ENCODE data around the gene ZNF580. TPM values are rescaled to one million over a fixed set of nuclear protein-coding genes. Genes with fewer than 3 reads are reported as not detected.

Gene ZNF580
- polyA plus RNA-seq, 3 donors from 2014 or later: 9.6 to 27.8 (median 13.8) TPM

- H3K27me3 Mint-ChIP-seq (ENCODE audit: low read depth in 3 of 3): no peaks in the 10 kb centered on the region
- DNase-seq: no peak
- no peaks in the 10 kb centered on the region for H3K36me3 Mint-ChIP-seq
- H3K9me3 Mint-ChIP-seq: no peaks in the 10 kb centered on the region
- H3K4me1 Mint-ChIP-seq: peaks cover 11 to 13% of the 10 kb centered on the region in 2 donors
- H3K27ac Mint-ChIP-seq: peak overlapping the region in 1 of 6 donors; percentile 74
- no peak overlapping the region for H3K4me3 Mint-ChIP-seq
Measured at GRCh38 chr19:55687281-55688201, 46.7 kb downstream of the ZNF580 start.

- peak overlapping the region in 1 of 6 donors; percentile 45 for H3K27ac Mint-ChIP-seq
- H3K9me3 Mint-ChIP-seq: no peaks in the 10 kb centered on the region
- H3K36me3 Mint-ChIP-seq: peaks cover 0 to 5% (median 0%) of the 10 kb centered on the region in 3 donors
- H3K27me3 Mint-ChIP-seq (ENCODE audit: low read depth in 3 of 3): no peaks in the 10 kb centered on the region
- H3K4me3 Mint-ChIP-seq: no peak overlapping the region
- no peak for DNase-seq
- H3K4me1 Mint-ChIP-seq: peaks cover 10 to 12% of the 10 kb centered on the region in 2 donors
Measured at GRCh38 chr19:55688422-55689218, 47.8 kb downstream of the ZNF580 start.

GRCh38 chr19:55689411-55690108 lies 48.8 kb downstream of the ZNF580 start:
- no peak for DNase-seq
- Mint-ChIP-seq H3K9me3 (no peaks in the 10 kb centered on the region), H3K4me1 (peaks cover 5 to 6% of the 10 kb centered on the region in 2 donors), H3K27ac (no peak overlapping the region), H3K4me3 (no peak overlapping the region), H3K36me3 (peaks cover 0 to 7% (median 0%) of the 10 kb centered on the region in 3 donors), H3K27me3 (ENCODE audit: low read depth in 3 of 3) (no peaks in the 10 kb centered on the region)

- Mint-ChIP-seq H3K4me3 (no peak overlapping the region), H3K27me3 (ENCODE audit: low read depth in 3 of 3) (no peaks in the 10 kb centered on the region), H3K4me1 (peaks cover 0 to 6% of the 10 kb centered on the region in 2 donors), H3K9me3 (no peaks in the 10 kb centered on the region), H3K36me3 (peaks cover 0 to 7% (median 0%) of the 10 kb centered on the region in 3 donors), H3K27ac (no peak overlapping the region)
- no peak for DNase-seq
Measured at GRCh38 chr19:55690109-55690768, 49.4 kb downstream of the ZNF580 start.

GRCh38 chr19:55690769-55691545 lies 50.2 kb downstream of the ZNF580 start:
- DNase-seq: no peak
- no peak overlapping the region for H3K4me3 Mint-ChIP-seq
- peaks cover 0 to 7% (median 0%) of the 10 kb centered on the region in 3 donors for H3K36me3 Mint-ChIP-seq
- H3K27me3 Mint-ChIP-seq (ENCODE audit: low read depth in 3 of 3): no peaks in the 10 kb centered on the region
- no peak overlapping the region for H3K27ac Mint-ChIP-seq
- H3K9me3 Mint-ChIP-seq: no peaks in the 10 kb centered on the region
- peaks cover 0 to 3% of the 10 kb centered on the region in 2 donors for H3K4me1 Mint-ChIP-seq

- Mint-ChIP-seq H3K27me3 (ENCODE audit: low read depth in 3 of 3) (no peaks in the 10 kb centered on the region), H3K9me3 (no peaks in the 10 kb centered on the region), H3K4me1 (no peaks in the 10 kb centered on the region), H3K27ac (no peak overlapping the region), H3K36me3 (peaks cover 0 to 7% (median 0%) of the 10 kb centered on the region in 3 donors), H3K4me3 (no peak overlapping the region)
- DNase-seq: no peak
Measured at GRCh38 chr19:55691561-55692481, 51.0 kb downstream of the ZNF580 start.

- no peaks in the 10 kb centered on the region for H3K27me3 Mint-ChIP-seq (ENCODE audit: low read depth in 3 of 3)
- H3K27ac Mint-ChIP-seq: no peak overlapping the region
- no peaks in the 10 kb centered on the region for H3K4me1 Mint-ChIP-seq
- DNase-seq: no peak
- peaks cover 0 to 7% (median 0%) of the 10 kb centered on the region in 3 donors for H3K36me3 Mint-ChIP-seq
- H3K9me3 Mint-ChIP-seq: no peaks in the 10 kb centered on the region
- no peak overlapping the region for H3K4me3 Mint-ChIP-seq
Measured at GRCh38 chr19:55692681-55693081, 51.9 kb downstream of the ZNF580 start.

Other genes with a start within 250 kb of the ZNF580 start
- gene UBE2S, start 233.2 kb upstream of the ZNF580 start, polyA plus RNA-seq: 10 to 100 TPM; 40.2 to 72.1 (median 47.0) TPM
- gene SHISA7, start 197.7 kb upstream of the ZNF580 start, polyA plus RNA-seq: not detected
- 10 to 100 TPM; 30.4 to 46.0 (median 34.2) TPM for gene ISOC2, start 179.4 kb upstream of the ZNF580 start, polyA plus RNA-seq
- not detected for gene C19orf85, start 176.3 kb upstream of the ZNF580 start, polyA plus RNA-seq
- gene ZNF628, start 164.4 kb upstream of the ZNF580 start, polyA plus RNA-seq: under 1 TPM; 0.14 to 0.72 (median 0.21) TPM
- gene NAT14, start 155.8 kb upstream of the ZNF580 start, polyA plus RNA-seq: 1 to 10 TPM in 2 of 3 donors, not detected in 1; 2.7 to 4.8 TPM
- gene SSC5D, start 152.6 kb upstream of the ZNF580 start, polyA plus RNA-seq: not detected
- not detected for gene SBK2, start 103.9 kb upstream of the ZNF580 start, polyA plus RNA-seq
- not detected for gene SBK3, start 95.5 kb upstream of the ZNF580 start, polyA plus RNA-seq
- under 1 TPM in 2 of 3 donors, not detected in 1; 0.19 to 0.64 TPM for gene ZNF579, start 60.2 kb upstream of the ZNF580 start, polyA plus RNA-seq
- gene FIZ1, start 41.5 kb upstream of the ZNF580 start, polyA plus RNA-seq: 1 to 10 TPM in 2 of 3 donors, under 1 TPM in 1; 0.63 to 1.7 (median 1.0) TPM
- gene ZNF524, start 40.7 kb upstream of the ZNF580 start, polyA plus RNA-seq: 10 to 100 TPM; 23.9 to 36.4 (median 31.7) TPM
- under 1 TPM in 2 of 3 donors, not detected in 1; 0.08 to 0.18 TPM for gene ZNF865, start 35.4 kb upstream of the ZNF580 start, polyA plus RNA-seq
- under 1 TPM; 0.59 to 0.78 (median 0.62) TPM for gene ZNF784, start 16.4 kb upstream of the ZNF580 start, polyA plus RNA-seq
- 10 to 100 TPM in 2 of 3 donors, 1 to 10 TPM in 1; 8.4 to 24.9 (median 20.6) TPM for gene ZNF581, start 2.6 kb downstream of the ZNF580 start, polyA plus RNA-seq
- 1 to 10 TPM in 2 of 3 donors, not detected in 1; 1.1 to 1.7 TPM for gene CCDC106, start 7.2 kb downstream of the ZNF580 start, polyA plus RNA-seq
- 10 to 100 TPM in 1 of 3 donors, 1 to 10 TPM in 2; 3.1 to 17.0 (median 8.0) TPM for gene U2AF2, start 14.0 kb downstream of the ZNF580 start, polyA plus RNA-seq
- gene EPN1, start 34.2 kb downstream of the ZNF580 start, polyA plus RNA-seq: 10 to 100 TPM in 1 of 3 donors, 1 to 10 TPM in 2; 3.0 to 15.3 (median 3.7) TPM
- not detected for gene NLRP9, start 97.4 kb downstream of the ZNF580 start, polyA plus RNA-seq
- gene RFPL4A, start 118.1 kb downstream of the ZNF580 start, polyA plus RNA-seq: not detected
- gene RFPL4AL1, start 128.1 kb downstream of the ZNF580 start, polyA plus RNA-seq: under 1 TPM in 1 of 3 donors, not detected in 2; 0.48 TPM
- gene NLRP11, start 191.0 kb downstream of the ZNF580 start, polyA plus RNA-seq: not detected
- not detected for gene NLRP4, start 195.5 kb downstream of the ZNF580 start, polyA plus RNA-seq